CD4-positive, alpha-beta T cell (primary cell): ENCODE data around the gene SOCS6. TPM values are rescaled to one million over a fixed set of nuclear protein-coding genes. Genes with fewer than 3 reads are reported as not detected.

Source experiments
- ATAC-seq: fragments of 200-7000 bp; cut with Tn5 transposase; one replicate; pipeline ENCODE4 v1.10.0; 2022; ENCODE audit warnings: mild to moderate bottlenecking; ENCODE audit not compliant: poor library complexity
- CTCF ChIA-PET: fragments of 350-600 bp; sonication (Branson Sonifier 250); formaldehyde crosslinking; loops from one replicate; lab custom pipeline; 2021; ENCODE audit warnings: antibody characterized with exemption, inconsistent platforms; lab: Charles Lee
- POLR2A ChIA-PET: fragments of 350-600 bp; sonication (Branson Sonifier 250); formaldehyde crosslinking; loops from one replicate; lab custom pipeline; 2021; ENCODE audit warnings: antibody characterized with exemption, inconsistent platforms; lab: Charles Lee
- DNase-seq, 14 experiments: peaks; one replicate each; pipeline ENCODE4 v3.0.0-alpha.2; 2013 to 2020; ENCODE audit warnings: mixed read lengths in 2 of 14
- H3K27ac ChIP-seq, 2 donors: one replicate each; pipeline versions ENCODE4 v1.5.1 to v1.7.0; 2013; ENCODE audit warnings: low read length in 2 of 2, low read depth in 1 of 2, mild to moderate bottlenecking in 1 of 2
- H3K27me3 ChIP-seq, 2 experiments: 1 replicate in 1 of 2; 2 replicates in 1 of 2; pipeline versions ENCODE4 v1.6.1 to v1.7.0; 2013; ENCODE audit warnings: low read length in 2 of 2, control low read depth in 1 of 2, mild to moderate bottlenecking in 1 of 2, moderate library complexity in 1 of 2; ENCODE audit not compliant: insufficient read depth in 2 of 2, control insufficient read depth in 1 of 2
- H3K36me3 ChIP-seq: one replicate; pipeline ENCODE4 v1.6.1; 2013; ENCODE audit warnings: low read length, control low read depth; ENCODE audit not compliant: insufficient read depth
- H3K4me1 ChIP-seq: one replicate; pipeline ENCODE4 v1.6.1; 2013; ENCODE audit warnings: low read length, control low read depth; ENCODE audit not compliant: insufficient read depth
- H3K4me3 ChIP-seq: one replicate; pipeline ENCODE4 v1.5.1; 2013; ENCODE audit warnings: mild to moderate bottlenecking, low read length, moderate library complexity
- H3K9me3 ChIP-seq, 2 experiments: 1 replicate in 1 of 2; 2 replicates in 1 of 2; pipeline versions ENCODE4 v1.6.1 to v1.7.0; 2013; ENCODE audit warnings: low read length in 2 of 2, mild to moderate bottlenecking in 2 of 2, control low read depth in 1 of 2, moderate library complexity in 1 of 2; ENCODE audit not compliant: control insufficient read depth in 1 of 2, insufficient read depth in 1 of 2
- H3K27ac Mint-ChIP-seq: one replicate; pipeline ENCODE4 v1.8.0; 2020; ENCODE audit warnings: mixed read lengths
- H3K27me3 Mint-ChIP-seq: one replicate; pipeline ENCODE4 v1.8.0; 2021; ENCODE audit warnings: mixed read lengths
- H3K36me3 Mint-ChIP-seq: one replicate; pipeline ENCODE4 v1.8.0; 2021; ENCODE audit warnings: low read depth, mixed read lengths
- H3K4me1 Mint-ChIP-seq: one replicate; pipeline ENCODE4 v1.8.0; 2021; ENCODE audit warnings: low read depth, mixed read lengths
- H3K4me3 Mint-ChIP-seq: one replicate; pipeline ENCODE4 v1.8.0; 2020; ENCODE audit warnings: mild to moderate bottlenecking, mixed read lengths
- H3K9me3 Mint-ChIP-seq: one replicate; pipeline ENCODE4 v1.8.0; 2020; ENCODE audit warnings: mixed read lengths
- CTCF ChIP-seq: fragments of 200-600 bp; IDR thresholded peaks from one replicate; pipeline ENCODE4 v1.8.0; 2022; ENCODE audit warnings: antibody characterized with exemption, mild to moderate bottlenecking
- intact Hi-C, 2 experiments: fragments of 100-400 bp; cut with DNase I in 1 of 2; cut with micrococcal nuclease in 1 of 2; formaldehyde crosslinking; loops; one replicate each; pipeline versions ENCODE4 v1.15.1 to v1.9.0; 2023 to 2025; cut with DNase I, micrococcal nuclease
- total RNA-seq, 174 experiments: library from RNA in 2 of 174; stranded (reverse) in 2 of 174; gene quantifications; one replicate each; pipeline ENCODE4 v1.2.3 and lab custom pipeline; 2021 to 2026

Gene SOCS6
- total RNA-seq, 2 experiments from 2014 or later = 1.8 to 2.5 TPM

- Mint-ChIP-seq H3K27ac (no peak overlapping the region), H3K9me3 (no peaks in the 10 kb centered on the region), H3K36me3 (no peaks in the 10 kb centered on the region), H3K4me1 (peaks cover 15% of the 10 kb centered on the region), H3K27me3 (peaks cover 41% of the 10 kb centered on the region), H3K4me3 (no peak overlapping the region)
- no peaks in the 10 kb centered on the region for H3K9me3 ChIP-seq
- H3K36me3 ChIP-seq = no peaks in the 10 kb centered on the region
- peaks cover 16% of the 10 kb centered on the region for H3K4me1 ChIP-seq
- H3K27ac ChIP-seq = no peak overlapping the region
- no peak for DNase-seq
- CTCF ChIA-PET = no interaction called here
- POLR2A ChIA-PET = no interaction called here
- intact Hi-C loops = no loop called here
- ATAC-seq = no peak
- H3K4me3 ChIP-seq = no peak overlapping the region
- H3K27me3 ChIP-seq = peaks cover 5 to 13% of the 10 kb centered on the region in 2 experiments
- no peak for TF ChIP-seq CTCF
Measured at GRCh38 chr18:70294471-70295191, 5.8 kb downstream of the SOCS6 start.

DNA sequence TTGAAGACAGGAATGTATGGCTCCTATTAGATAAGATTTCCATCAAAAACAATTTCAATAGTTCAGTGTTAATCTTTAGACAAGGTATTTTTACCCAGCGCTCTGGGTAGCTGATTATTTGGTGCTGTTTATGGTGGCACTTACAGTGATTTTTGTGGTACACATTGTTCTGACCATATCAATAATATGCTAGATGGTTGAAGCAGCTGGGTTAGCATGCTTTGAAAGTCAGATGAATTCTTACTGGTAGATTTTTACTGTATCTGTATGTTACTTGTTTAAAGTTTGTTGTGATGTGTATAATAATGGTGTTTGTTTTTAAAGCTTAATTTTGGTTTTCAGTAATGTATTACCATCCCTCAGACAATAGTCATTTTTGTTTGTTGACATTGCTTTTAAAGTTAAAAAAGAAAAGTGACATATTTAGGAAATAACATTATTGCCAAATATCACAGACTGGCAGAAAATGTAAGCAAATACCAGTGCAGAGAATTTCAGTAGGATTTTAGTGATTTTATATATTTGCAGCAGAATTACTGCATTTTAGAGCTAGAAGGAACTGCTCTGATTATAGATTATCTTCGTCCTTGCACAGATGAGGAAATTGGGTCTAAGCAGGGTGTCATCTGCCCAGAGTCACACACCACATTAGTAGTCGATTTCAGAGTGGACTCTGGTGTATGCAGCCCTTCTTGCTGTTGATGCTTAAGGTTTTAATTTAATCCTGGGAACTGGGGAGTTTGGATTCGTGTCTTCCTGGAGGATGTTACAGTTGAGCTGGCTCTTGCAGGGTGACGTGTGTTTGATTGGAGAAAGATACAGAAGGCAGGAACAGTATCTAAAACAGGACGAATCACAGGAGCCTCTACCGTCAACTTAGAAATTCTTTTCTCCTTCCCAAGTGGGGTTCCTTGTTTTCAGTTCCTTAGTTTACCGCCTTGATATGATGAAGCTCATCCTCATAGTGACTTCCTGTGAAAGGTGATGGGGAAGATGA, 6.6 kb downstream of the SOCS6 start:
- Mint-ChIP-seq H3K36me3 (no peaks in the 10 kb centered on the region), H3K27ac (no peak overlapping the region), H3K9me3 (no peaks in the 10 kb centered on the region), H3K27me3 (peaks cover 35% of the 10 kb centered on the region), H3K4me1 (peaks cover 10% of the 10 kb centered on the region), H3K4me3 (no peak overlapping the region)
- Histone ChIP-seq H3K9me3 (no peaks in the 10 kb centered on the region), H3K4me1 (peaks cover 9% of the 10 kb centered on the region), H3K27ac (no peak overlapping the region), H3K36me3 (no peaks in the 10 kb centered on the region), H3K4me3 (no peak overlapping the region), H3K27me3 (peaks cover 5 to 6% of the 10 kb centered on the region in 2 experiments)
- CTCF ChIA-PET = no interaction called here
- no peak for ATAC-seq
- TF ChIP-seq CTCF = no peak
- POLR2A ChIA-PET = no interaction called here
- intact Hi-C loops = no loop called here
- no peak for DNase-seq

- H3K4me1 Mint-ChIP-seq = peaks cover 3% of the 10 kb centered on the region
- no peak overlapping the region for H3K4me3 Mint-ChIP-seq
- DNase-seq (no peak), ATAC-seq (no peak)
- no peaks in the 10 kb centered on the region for H3K9me3 Mint-ChIP-seq
- Histone ChIP-seq H3K4me1 (peaks cover 6% of the 10 kb centered on the region), H3K27ac (no peak overlapping the region), H3K9me3 (no peaks in the 10 kb centered on the region), H3K4me3 (no peak overlapping the region), H3K36me3 (no peaks in the 10 kb centered on the region), H3K27me3 (peaks cover 0 to 5% of the 10 kb centered on the region in 2 experiments)
- intact Hi-C loops = no loop called here
- H3K27ac Mint-ChIP-seq = no peak overlapping the region
- TF ChIP-seq CTCF = no peak
- peaks cover 27% of the 10 kb centered on the region for H3K27me3 Mint-ChIP-seq
- ChIA-PET CTCF (no interaction called here), POLR2A (interaction anchor here (0.7 kb wide), 1 partner anchor 81 kb away, joined by 3 read pairs; no protein-coding TSS in a partner anchor)
- H3K36me3 Mint-ChIP-seq = no peaks in the 10 kb centered on the region
Measured at GRCh38 chr18:70296289-70296688, 7.4 kb downstream of the SOCS6 start.
